Measurements from ENCODE around the gene LONRF3. TPM values are rescaled to one million over a fixed set of nuclear protein-coding genes. Genes with fewer than 3 reads are reported as not detected.

LONRF3 gene
- total and polyA plus RNA-seq, 2 of the 8 experiments (the other 6 are each of a cell fraction or from before 2014, with no cell fraction given), result 0.11 TPM; not detected in 1

DNA sequence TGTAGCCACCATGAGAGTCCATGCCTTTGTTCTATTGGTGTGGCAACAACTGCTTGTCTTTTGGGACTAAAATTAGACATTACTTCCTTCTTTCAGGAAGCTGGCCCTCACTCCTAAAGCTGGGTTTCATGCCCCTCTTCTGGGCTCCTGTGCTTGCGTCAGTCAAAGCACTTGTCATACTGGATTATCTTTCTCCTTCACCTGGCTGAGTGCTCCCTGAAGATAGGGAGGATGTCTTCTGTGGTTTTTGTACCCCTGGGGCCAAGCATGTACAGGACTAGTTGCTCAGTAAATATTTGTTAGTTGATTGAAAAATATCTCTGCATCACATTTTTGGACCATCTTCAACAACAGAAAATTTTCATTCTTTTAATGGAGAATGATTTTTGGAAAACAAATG lies 26.1 kb upstream of the LONRF3 start:
- no peak overlapping the region for H3K56ac ChIP-seq (replicated peaks; ENCODE audit: insufficient read length, low read depth, low read length)
- no peak overlapping the region for H3K9ac ChIP-seq (replicated peaks in 1 of 4; ENCODE audit: extremely low read depth in 1 of 4, low read depth in 3 of 4, low read length in 3 of 4)
- H3K4me3 ChIP-seq (ENCODE audit: extremely low read depth in 1 of 4, insufficient read depth in 2 of 4, low read depth in 3 of 4, low read length in 4 of 4), result no peak overlapping the region
- H2BK20ac ChIP-seq (ENCODE audit: low read length), result no peak overlapping the region
- no peak overlapping the region for H3K27ac ChIP-seq (ENCODE audit: low read depth, low read length)
- TF ChIP-seq CEBPB (IDR thresholded peaks at IDR 0.05; ENCODE audit: low read depth, low read length) (no peak), RAD21 (IDR thresholded peaks at IDR 0.05 in 1 of 2, conservative IDR thresholded peaks at IDR 0.05 in 1 of 2; ENCODE audit: low read depth in 2 of 2, low read length in 2 of 2) (no peak), HDAC6 (IDR thresholded peaks at IDR 0.05; ENCODE audit: low read depth, low read length) (no peak), BCL11A (IDR thresholded peaks at IDR 0.05; ENCODE audit: low read depth in 2 of 2, low read length in 2 of 2) (no peak), KDM5A (IDR thresholded peaks at IDR 0.05; ENCODE audit: low read length) (no peak), EGR1 (IDR thresholded peaks at IDR 0.05; ENCODE audit: borderline replicate concordance, low read depth, low read length) (no peak), RXRA (IDR thresholded peaks at IDR 0.05; ENCODE audit: insufficient read depth, low read depth, low read length) (no peak), ZNF274 (IDR thresholded peaks at IDR 0.05; ENCODE audit: borderline replicate concordance, extremely low read depth, low read length) (no peak), BACH1 (IDR thresholded peaks at IDR 0.05; ENCODE audit: low read length) (no peak)
- H2BK15ac ChIP-seq (ENCODE audit: low read length), result no peak overlapping the region
- no peaks in the 10 kb centered on the region for H3K79me2 ChIP-seq (ENCODE audit: control insufficient read depth in 1 of 2, insufficient read depth in 2 of 2, low read length in 2 of 2)
- FAIRE-seq (no peak), DNase-seq (ENCODE audit: low read depth in 1 of 2, low spot score in 2 of 2) (no peak)
- 100% methylated on average over 1 of the region's 1 CpG; no CpG with 5 or more reads in 1 of the 2 experiments for WGBS, 2 experiments (ENCODE audit: extremely low coverage in 1 of 2, insufficient coverage in 1 of 2, insufficient read length in 1 of 2, insufficient replicate concordance in 2 of 2, low coverage in 1 of 2, low lambda C conversion rate in 2 of 2, missing lambda C conversion rate in 1 of 2)
- no peaks in the 10 kb centered on the region for H3K4me1 ChIP-seq (replicated peaks in 1 of 4; ENCODE audit: control insufficient read depth in 3 of 4, insufficient read depth in 4 of 4, low read length in 3 of 4)
- ChIA-PET CTCF (ENCODE audit: partially characterized antibody) (interaction anchor here (1.2 kb wide), 1 partner anchor 26 kb away, joined by 3 read pairs; the partner anchor contains the start of gene LONRF3), POLR2A (ENCODE audit: partially characterized antibody) (no interaction called here)
- H3K4ac ChIP-seq (replicated peaks; ENCODE audit: insufficient read length, low read depth, low read length), result no peak overlapping the region
- no peak overlapping the region for H2BK120ac ChIP-seq (replicated peaks; ENCODE audit: low read depth, low read length)
- no peaks in the 10 kb centered on the region for H3K23me2 ChIP-seq (ENCODE audit: low read depth, low read length)
- H4K5ac ChIP-seq (ENCODE audit: insufficient read length, low read depth, low read length), result no peak overlapping the region
- H2AFZ ChIP-seq (ENCODE audit: low read length), result no peak overlapping the region
- no peak overlapping the region for H3K4me2 ChIP-seq (ENCODE audit: insufficient read depth in 1 of 2, low read depth in 2 of 2, low read length in 2 of 2)
- H2AK5ac ChIP-seq (ENCODE audit: low read depth, low read length), result no peak overlapping the region
- H2BK5ac ChIP-seq (ENCODE audit: low read depth, low read length), result no peak overlapping the region
- no peak overlapping the region for H4K8ac ChIP-seq (ENCODE audit: extremely low read depth, insufficient read depth, low read length)
- no peaks in the 10 kb centered on the region for H4K20me1 ChIP-seq (replicated peaks in 1 of 2; ENCODE audit: control insufficient read depth in 1 of 2, insufficient read depth in 2 of 2, low read length in 2 of 2)
- no peaks in the 10 kb centered on the region for H3K79me1 ChIP-seq (ENCODE audit: low read depth, low read length)
- no peaks in the 10 kb centered on the region for H3K9me3 ChIP-seq (ENCODE audit: insufficient read depth in 2 of 2, low read depth in 1 of 2, low read length in 1 of 2)
- no peaks in the 10 kb centered on the region for H3K27me3 ChIP-seq (replicated peaks in 1 of 4; ENCODE audit: control insufficient read depth in 3 of 4, extremely low read depth in 1 of 4, insufficient read depth in 3 of 4, low read length in 3 of 4)
- no peak overlapping the region for H4K91ac ChIP-seq (replicated peaks; ENCODE audit: insufficient read length, low read length)
- H3K36me3 ChIP-seq (ENCODE audit: control insufficient read depth in 2 of 4, insufficient read depth in 4 of 4, low read length in 3 of 4), result no peaks in the 10 kb centered on the region
- no peak overlapping the region for H3K18ac ChIP-seq (ENCODE audit: extremely low read depth, low read length)
- H2BK12ac ChIP-seq (ENCODE audit: low read depth, low read length), result no peak overlapping the region
- no peak overlapping the region for H3K23ac ChIP-seq (ENCODE audit: insufficient read length)
- H3K14ac ChIP-seq (ENCODE audit: insufficient read length), result no peak overlapping the region
